Measurements from ENCODE around the gene YAP1.

Gene YAP1

GRCh38 chr11:102163368-102163767 is 53.1 kb downstream of the YAP1 start:
- no peak for TF ChIP-seq CTCF (conservative IDR thresholded peaks at IDR 0.05)
- H3K27ac ChIP-seq: no peak overlapping the region

GRCh38 chr11:102166175-102167064 is 56.2 kb downstream of the YAP1 start:
- TF ChIP-seq CTCF (conservative IDR thresholded peaks at IDR 0.05): no peak
- H3K27ac ChIP-seq: no peak overlapping the region

GRCh38 chr11:102168481-102168880 is 58.2 kb downstream of the YAP1 start:
- no peak overlapping the region for H3K27ac ChIP-seq
- no peak for TF ChIP-seq CTCF (conservative IDR thresholded peaks at IDR 0.05)

- H3K27ac ChIP-seq: no peak overlapping the region
- TF ChIP-seq CTCF (conservative IDR thresholded peaks at IDR 0.05): no peak
These were observed 60.9 kb downstream of the YAP1 start for GRCh38 chr11:102171101-102171500.

GRCh38 chr11:102172127-102172848 is 62.0 kb downstream of the YAP1 start:
- no peak overlapping the region for H3K27ac ChIP-seq
- TF ChIP-seq CTCF (conservative IDR thresholded peaks at IDR 0.05): no peak

- TF ChIP-seq CTCF (conservative IDR thresholded peaks at IDR 0.05): no peak
- no peak overlapping the region for H3K27ac ChIP-seq
These were observed 66.9 kb downstream of the YAP1 start for GRCh38 chr11:102177126-102177525.

- H3K27ac ChIP-seq: no peak overlapping the region
- TF ChIP-seq CTCF (conservative IDR thresholded peaks at IDR 0.05): no peak
These were observed 67.9 kb downstream of the YAP1 start for GRCh38 chr11:102177974-102178631.

Data from VCaP (cell line).